GM12801 (cell line): ENCODE results near the gene YEATS4.

Experiments
- TF ChIP-seq, protein P1 (sequence below): IDR thresholded peaks from one replicate; pipeline ENCODE4 v1.5.1; 2011; ENCODE audit warnings: control low read depth; ENCODE audit not compliant: insufficient read length; ENCODE audit errors: extremely low read depth

The YEATS4 gene

GRCh38 chr12:69345077-69345476, 14.5 kb upstream of the YEATS4 start:
- TF ChIP-seq, protein P1, sequence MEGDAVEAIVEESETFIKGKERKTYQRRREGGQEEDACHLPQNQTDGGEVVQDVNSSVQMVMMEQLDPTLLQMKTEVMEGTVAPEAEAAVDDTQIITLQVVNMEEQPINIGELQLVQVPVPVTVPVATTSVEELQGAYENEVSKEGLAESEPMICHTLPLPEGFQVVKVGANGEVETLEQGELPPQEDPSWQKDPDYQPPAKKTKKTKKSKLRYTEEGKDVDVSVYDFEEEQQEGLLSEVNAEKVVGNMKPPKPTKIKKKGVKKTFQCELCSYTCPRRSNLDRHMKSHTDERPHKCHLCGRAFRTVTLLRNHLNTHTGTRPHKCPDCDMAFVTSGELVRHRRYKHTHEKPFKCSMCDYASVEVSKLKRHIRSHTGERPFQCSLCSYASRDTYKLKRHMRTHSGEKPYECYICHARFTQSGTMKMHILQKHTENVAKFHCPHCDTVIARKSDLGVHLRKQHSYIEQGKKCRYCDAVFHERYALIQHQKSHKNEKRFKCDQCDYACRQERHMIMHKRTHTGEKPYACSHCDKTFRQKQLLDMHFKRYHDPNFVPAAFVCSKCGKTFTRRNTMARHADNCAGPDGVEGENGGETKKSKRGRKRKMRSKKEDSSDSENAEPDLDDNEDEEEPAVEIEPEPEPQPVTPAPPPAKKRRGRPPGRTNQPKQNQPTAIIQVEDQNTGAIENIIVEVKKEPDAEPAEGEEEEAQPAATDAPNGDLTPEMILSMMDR, result no peak

- TF ChIP-seq, protein P1, result no peak
Observed at GRCh38 chr12:69345742-69346141, 13.8 kb upstream of the YEATS4 start.

DNA sequence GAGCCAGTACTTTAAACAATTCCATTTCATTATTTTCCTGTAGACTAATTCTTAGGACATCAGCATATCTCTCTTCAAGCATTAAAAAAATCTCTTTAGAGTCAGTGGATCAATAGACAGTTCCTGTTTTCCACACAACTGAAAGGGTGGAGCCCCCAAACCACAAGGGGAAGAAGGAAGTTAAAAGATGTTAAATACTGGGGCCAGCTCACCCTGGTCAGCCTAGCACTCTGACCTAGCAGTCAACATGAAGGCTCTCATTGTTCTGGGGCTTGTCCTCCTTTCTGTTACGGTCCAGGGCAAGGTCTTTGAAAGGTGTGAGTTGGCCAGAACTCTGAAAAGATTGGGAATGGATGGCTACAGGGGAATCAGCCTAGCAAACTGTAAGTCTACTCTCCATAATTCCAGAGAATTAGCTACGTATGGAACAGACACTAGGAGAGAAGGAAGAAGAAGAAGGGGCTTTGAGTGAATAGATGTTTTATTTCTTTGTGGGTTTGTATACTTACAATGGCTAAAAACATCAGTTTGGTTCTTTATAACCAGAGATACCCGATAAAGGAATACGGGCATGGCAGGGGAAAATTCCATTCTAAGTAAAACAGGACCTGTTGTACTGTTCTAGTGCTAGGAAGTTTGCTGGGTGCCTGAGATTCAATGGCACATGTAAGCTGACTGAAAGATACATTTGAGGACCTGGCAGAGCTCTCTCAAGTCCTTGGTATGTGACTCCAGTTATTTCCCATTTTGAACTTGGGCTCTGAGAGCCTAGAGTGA, 11.2 kb upstream of the YEATS4 start, which contains the start of gene LYZ:
TSS of gene LYZ (plus strand) at position 220 of the 777 bp plus-strand sequence. CDS start at position 248, 28 bp downstream.
- TF ChIP-seq, protein P1, result no peak

DNA sequence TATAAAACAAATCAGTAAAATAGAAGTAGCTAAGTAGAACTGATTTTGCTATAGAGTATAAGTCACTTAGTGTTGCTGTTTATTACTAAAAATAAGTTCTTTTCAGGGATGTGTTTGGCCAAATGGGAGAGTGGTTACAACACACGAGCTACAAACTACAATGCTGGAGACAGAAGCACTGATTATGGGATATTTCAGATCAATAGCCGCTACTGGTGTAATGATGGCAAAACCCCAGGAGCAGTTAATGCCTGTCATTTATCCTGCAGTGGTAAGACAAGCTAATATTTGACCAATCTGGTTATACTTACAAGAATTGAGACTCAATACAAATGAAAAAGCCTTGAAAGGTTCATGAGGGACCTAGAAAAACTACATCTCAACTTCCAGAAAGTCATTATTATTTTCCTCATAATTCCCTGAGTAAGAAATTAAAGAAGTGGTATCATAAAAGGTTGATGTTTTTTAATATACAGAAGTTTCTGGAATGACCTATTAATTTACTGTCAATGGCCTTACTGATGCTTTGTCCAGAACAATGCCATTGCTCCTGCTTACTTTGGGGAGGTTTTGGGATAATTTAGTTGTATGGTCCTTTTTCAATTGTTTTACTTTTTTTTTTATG, 9.4 kb upstream of the YEATS4 start:
- TF ChIP-seq, protein P1, result no peak

DNA sequence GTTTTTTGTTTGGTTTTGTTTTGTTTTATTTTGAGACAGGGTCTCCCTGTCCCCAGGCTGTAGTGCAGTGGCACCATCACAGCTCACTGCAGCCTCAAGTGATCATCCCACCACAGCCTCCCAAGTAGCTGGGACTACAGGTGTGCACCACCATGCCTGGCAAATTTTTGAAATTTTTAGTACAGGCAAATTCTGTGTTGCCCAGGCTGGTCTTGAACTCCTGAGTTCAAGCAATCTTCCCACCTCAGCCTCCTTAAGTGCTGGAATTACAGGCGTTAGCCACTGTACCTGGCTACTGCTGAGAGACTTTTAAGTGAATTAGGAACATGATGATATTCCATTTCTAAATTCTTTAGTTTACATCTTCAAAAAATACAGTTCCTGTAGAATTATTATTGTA, 8.8 kb upstream of the YEATS4 start:
- TF ChIP-seq, protein P1, result no peak

DNA sequence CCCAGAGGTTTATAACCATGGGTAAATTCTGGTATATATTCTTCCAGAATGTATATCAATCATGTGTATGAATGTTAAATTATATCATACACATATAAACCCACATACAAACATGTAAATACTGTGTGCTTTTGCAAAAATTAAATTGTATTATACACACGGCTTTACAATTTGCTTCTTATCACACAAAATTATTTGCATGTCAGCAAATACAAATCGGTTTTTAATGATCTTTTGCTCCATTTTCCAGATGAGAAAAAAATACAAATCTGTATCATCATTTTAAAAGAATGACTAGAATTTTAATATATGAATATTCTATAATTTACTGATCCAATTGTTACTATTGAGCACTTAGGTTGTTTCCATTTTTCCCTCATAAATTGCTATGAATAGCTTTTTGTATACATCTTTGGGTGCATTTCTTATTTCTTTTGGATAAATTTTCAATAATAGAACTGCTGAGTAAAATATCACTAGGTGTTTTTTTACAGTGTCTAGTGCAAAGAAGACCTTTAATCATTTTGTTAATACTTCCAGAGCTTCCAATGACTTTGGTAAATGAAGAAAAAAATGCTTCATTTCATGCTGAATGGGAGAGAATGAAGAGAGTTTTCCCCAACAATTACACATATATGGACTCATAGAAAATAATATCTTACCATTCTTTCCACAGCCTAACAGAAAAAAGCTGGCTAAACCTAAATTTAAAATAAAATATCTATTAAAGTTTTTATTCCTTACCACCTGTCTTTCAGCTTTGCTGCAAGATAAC, 7.9 kb upstream of the YEATS4 start:
- TF ChIP-seq, protein P1, result no peak

DNA sequence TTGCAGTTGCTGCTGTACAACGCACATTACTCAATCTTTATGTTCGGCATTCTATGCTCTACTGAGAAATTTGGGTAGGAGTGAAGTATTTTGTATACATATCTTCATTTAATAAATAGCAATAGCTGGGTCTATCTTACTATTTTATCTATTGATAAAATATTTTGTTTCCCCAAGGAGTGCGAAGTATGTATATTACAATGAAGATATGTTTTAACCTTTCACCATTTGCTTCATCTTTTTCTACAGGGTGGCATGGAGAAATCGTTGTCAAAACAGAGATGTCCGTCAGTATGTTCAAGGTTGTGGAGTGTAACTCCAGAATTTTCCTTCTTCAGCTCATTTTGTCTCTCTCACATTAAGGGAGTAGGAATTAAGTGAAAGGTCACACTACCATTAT, 6.6 kb upstream of the YEATS4 start:
- TF ChIP-seq, protein P1, result no peak
